Prostate gland (tissue), 2 donors: ENCODE measurements around the gene NPVF. TPM values are rescaled to one million over a fixed set of nuclear protein-coding genes. Genes with fewer than 3 reads are reported as not detected.
A peak's percentile ranks its signal among the peaks of the same experiment; 100 is the strongest.

Experiments used
- DNase-seq: peaks from one replicate; pipeline ENCODE4 v3.0.0-alpha.2; 2019; ENCODE audit warnings: low spot score
- H3K27ac ChIP-seq, 2 donors: fragments of 200-600 bp; sonication (generic); 2 replicates each; pipeline ENCODE4 v1.5.1; 2017 to 2019
- H3K27me3 ChIP-seq: fragments of 200-600 bp; sonication (generic); replicated peaks from 2 replicates; pipeline ENCODE4 v1.5.1; 2019; ENCODE audit not compliant: insufficient read depth
- H3K36me3 ChIP-seq, 2 donors: fragments of 200-600 bp; sonication (generic); 1 replicate in 1 of 2; 2 replicates in 1 of 2; pipeline versions ENCODE4 v1.5.1 to v1.8.1; 2017 to 2019
- H3K4me1 ChIP-seq: fragments of 200-600 bp; sonication (generic); replicated peaks from 2 replicates; pipeline ENCODE4 v1.5.1; 2019
- H3K4me3 ChIP-seq, 2 donors: fragments of 200-600 bp; sonication (generic); 2 replicates each; pipeline ENCODE4 v1.5.1; 2017 to 2019
- H3K9me3 ChIP-seq: fragments of 200-600 bp; sonication (generic); 2 replicates; pipeline ENCODE4 v1.5.1; 2017
- POLR2A ChIP-seq: fragments of 450-650 bp; IDR thresholded peaks from one replicate; pipeline ENCODE4 v1.6.1; 2016; ENCODE audit warnings: antibody characterized with exemption, mild to moderate bottlenecking
- POLR2AphosphoS5 ChIP-seq: sonication (generic); formaldehyde crosslinking; IDR thresholded peaks from one replicate; pipeline ENCODE4 v1.6.1; 2017; ENCODE audit warnings: antibody characterized with exemption
- WGBS: methylation state at CpG from one replicate; pipeline ENCODE4 v1.1.5; 2018; 5-methylcytosine and 5-hydroxymethylcytosine counted together
- intact Hi-C: fragments of 100-400 bp; cut with DNase I; formaldehyde crosslinking; loops from one replicate; pipeline ENCODE4 v1.14.2; 2022
- total RNA-seq, 2 donors: library from RNA; depleted of rRNA; stranded (reverse); fragments of >200 nt; gene quantifications; one replicate each; pipeline ENCODE4 v1.1.0, GENCODE V29; 2016
- TF ChIP-seq, protein P1 (sequence below), 4 experiments: fragments of 200-600 bp in 2 of 4; fragments of 450-650 bp in 2 of 4; sonication (generic) in 2 of 4; IDR thresholded peaks; 1 replicate in 3 of 4; 2 replicates in 1 of 4; pipeline ENCODE4 v1.5.1; 2016 to 2019; ENCODE audit warnings: antibody characterized with exemption in 4 of 4, mild to moderate bottlenecking in 2 of 4, moderate library complexity in 2 of 4

The NPVF gene
- total RNA-seq, 2 donors from 2014 or later = not detected

DNA sequence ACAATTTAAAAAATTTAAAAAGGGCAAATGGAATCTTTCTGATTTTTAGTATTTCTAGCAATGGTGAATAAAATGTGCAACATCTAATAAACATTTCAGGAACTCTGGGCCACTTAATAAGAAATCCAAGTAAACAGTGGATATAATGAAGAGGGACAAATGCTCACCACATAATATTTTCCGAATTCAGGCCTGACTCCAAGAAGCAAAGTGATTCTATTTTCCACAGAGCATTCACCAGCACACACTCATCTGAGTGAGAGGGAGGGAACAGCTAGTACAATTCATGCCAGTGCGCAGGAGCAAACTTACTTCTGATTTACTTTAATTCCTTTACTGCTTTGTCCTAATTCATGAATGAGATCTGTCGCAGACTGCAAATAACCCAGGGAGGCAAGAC lies 10.1 kb downstream of the NPVF start:
- Histone ChIP-seq H3K36me3 (no peaks in the 10 kb centered on the region), H3K4me3 (no peak overlapping the region), H3K4me1 (no peaks in the 10 kb centered on the region), H3K27me3 (no peaks in the 10 kb centered on the region), H3K27ac (no peak overlapping the region), H3K9me3 (no peaks in the 10 kb centered on the region)
- intact Hi-C loops = no loop called here
- no peak for DNase-seq
- TF ChIP-seq, protein P1, sequence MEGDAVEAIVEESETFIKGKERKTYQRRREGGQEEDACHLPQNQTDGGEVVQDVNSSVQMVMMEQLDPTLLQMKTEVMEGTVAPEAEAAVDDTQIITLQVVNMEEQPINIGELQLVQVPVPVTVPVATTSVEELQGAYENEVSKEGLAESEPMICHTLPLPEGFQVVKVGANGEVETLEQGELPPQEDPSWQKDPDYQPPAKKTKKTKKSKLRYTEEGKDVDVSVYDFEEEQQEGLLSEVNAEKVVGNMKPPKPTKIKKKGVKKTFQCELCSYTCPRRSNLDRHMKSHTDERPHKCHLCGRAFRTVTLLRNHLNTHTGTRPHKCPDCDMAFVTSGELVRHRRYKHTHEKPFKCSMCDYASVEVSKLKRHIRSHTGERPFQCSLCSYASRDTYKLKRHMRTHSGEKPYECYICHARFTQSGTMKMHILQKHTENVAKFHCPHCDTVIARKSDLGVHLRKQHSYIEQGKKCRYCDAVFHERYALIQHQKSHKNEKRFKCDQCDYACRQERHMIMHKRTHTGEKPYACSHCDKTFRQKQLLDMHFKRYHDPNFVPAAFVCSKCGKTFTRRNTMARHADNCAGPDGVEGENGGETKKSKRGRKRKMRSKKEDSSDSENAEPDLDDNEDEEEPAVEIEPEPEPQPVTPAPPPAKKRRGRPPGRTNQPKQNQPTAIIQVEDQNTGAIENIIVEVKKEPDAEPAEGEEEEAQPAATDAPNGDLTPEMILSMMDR (IDR thresholded peaks at IDR 0.05) = no peak
- TF ChIP-seq POLR2A (no peak), POLR2AphosphoS5 (no peak)
- WGBS = 82% methylated on average over 3 of the region's 3 CpGs

DNA sequence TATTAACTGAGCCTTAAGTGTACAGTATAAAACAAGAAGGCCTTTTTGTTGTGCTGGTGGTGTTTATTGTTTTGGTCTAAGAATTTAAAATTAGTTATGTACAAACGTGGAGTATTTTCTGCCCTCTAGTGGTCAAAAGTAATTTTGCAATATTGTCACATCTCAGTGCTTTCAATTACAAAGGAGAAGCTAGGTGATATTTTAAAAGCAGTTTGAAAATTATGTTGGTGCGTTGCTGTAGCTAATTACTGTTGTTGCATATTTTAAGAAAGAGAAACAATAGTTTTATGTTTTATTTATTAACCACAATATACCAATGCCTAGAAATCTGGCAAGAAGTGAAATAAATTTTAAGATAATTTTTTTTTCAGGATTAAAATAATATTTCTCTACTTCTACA lies 11.4 kb downstream of the NPVF start:
- Histone ChIP-seq H3K4me3 (no peak overlapping the region), H3K27ac (no peak overlapping the region), H3K27me3 (no peaks in the 10 kb centered on the region), H3K9me3 (no peaks in the 10 kb centered on the region), H3K36me3 (no peaks in the 10 kb centered on the region), H3K4me1 (no peaks in the 10 kb centered on the region)
- 2% methylated on average over 2 of the region's 2 CpGs for WGBS
- no peak for TF ChIP-seq POLR2A
- TF ChIP-seq POLR2AphosphoS5 = no peak
- TF ChIP-seq, protein P1 (IDR thresholded peaks at IDR 0.05) = peak; percentile 49 to 76 (median 62)
- intact Hi-C loops = no loop called here
- DNase-seq = no peak

DNA sequence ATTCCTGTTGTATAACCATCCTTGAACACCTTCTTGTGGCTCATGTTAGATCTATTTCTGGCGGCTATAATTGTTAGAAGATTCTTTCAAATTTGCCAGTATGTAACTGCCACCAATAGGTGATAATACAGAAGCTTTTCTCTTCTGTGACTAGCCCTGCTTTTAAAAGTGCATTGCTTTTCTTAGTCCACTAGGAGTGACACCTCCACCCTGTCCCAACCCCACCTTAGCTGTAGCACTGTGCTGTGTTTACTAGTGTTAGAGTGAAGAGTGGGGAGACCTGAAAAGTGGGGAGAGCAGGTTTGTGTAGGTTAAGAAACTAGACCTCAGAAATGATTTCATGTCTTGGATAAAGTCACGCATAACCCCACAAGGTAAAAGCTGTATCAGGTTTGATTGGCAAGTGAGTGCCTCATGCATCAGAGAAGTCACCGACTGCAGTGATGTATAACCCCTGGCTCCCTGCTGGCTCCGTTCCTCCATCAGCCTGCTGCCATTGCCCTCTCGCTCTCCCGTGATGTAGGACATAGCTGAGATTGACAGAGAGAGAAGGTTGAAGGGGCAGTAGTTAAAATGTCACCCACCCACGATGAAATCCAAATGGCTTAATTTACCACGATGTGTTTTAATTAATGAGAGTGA lies 12.5 kb downstream of the NPVF start:
- H3K4me1 ChIP-seq = no peaks in the 10 kb centered on the region
- H3K27me3 ChIP-seq = no peaks in the 10 kb centered on the region
- H3K27ac ChIP-seq = no peak overlapping the region
- no peaks in the 10 kb centered on the region for H3K36me3 ChIP-seq
- intact Hi-C loops = no loop called here
- DNase-seq = no peak
- TF ChIP-seq POLR2AphosphoS5 (no peak), POLR2A (no peak)
- TF ChIP-seq, protein P1 (IDR thresholded peaks at IDR 0.05) = no peak
- 63% methylated on average over 8 of the region's 8 CpGs for WGBS
- no peak overlapping the region for H3K4me3 ChIP-seq
- H3K9me3 ChIP-seq = no peaks in the 10 kb centered on the region

DNA sequence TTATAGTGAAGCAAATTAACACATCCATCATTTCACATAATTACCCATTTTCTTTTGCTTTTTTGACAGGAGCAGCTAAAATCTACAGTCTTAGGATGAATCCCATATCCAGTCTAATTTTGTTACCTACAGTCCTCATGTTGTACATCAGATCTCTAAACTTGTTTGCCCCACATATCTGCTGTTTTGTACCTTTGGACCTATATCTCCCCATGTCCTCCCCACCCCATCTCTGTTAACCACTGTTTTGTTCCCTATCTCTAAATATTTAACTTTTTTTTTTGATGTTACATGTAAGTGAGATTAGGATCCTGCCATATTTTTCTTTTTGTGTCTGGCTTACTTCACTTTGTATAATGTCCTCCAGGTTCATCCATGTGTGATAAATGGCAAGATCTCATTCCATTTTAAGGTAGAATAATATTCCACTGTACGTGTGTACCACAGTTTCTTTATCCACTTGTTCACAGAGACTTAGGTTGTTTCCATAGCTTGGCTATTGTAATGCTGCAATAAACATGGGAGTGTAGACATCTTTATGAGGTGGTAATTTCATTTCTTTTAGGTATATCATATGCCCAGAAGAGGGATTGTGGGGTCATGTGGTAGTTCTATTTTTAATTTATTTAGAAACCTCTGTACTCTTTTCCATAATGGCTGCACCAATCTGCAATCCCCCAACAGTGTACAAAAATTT lies 19.6 kb downstream of the NPVF start:
- H3K36me3 ChIP-seq = no peaks in the 10 kb centered on the region
- intact Hi-C loops = no loop called here
- H3K27me3 ChIP-seq = no peaks in the 10 kb centered on the region
- TF ChIP-seq POLR2AphosphoS5 (no peak), POLR2A (no peak)
- TF ChIP-seq, protein P1 (IDR thresholded peaks at IDR 0.05) = no peak
- WGBS = 62% methylated on average over 1 of the region's 1 CpG
- no peak for DNase-seq
- no peaks in the 10 kb centered on the region for H3K9me3 ChIP-seq
- H3K4me1 ChIP-seq = no peaks in the 10 kb centered on the region
- no peak overlapping the region for H3K4me3 ChIP-seq
- no peak overlapping the region for H3K27ac ChIP-seq

DNA sequence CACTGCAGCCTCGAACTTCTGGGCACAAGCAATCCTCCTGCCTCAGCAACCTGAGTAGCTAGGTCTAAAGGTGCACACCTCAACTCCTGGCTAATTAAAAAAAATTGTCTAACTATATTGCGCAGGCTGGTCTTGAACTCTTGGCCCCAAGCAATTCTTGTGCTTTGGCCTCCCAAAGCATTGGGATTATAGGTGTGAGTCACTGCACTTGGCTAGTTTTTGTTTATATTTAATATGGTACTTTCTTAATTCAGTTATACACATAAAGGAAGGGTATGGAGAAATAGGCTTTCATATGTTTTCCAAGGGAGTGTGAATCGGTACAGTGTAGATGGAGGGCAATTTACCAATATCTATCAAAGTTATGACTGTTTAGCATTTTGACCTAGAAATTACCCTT lies 20.4 kb downstream of the NPVF start:
- Histone ChIP-seq H3K27ac (no peak overlapping the region), H3K9me3 (no peaks in the 10 kb centered on the region), H3K4me3 (no peak overlapping the region), H3K27me3 (no peaks in the 10 kb centered on the region), H3K36me3 (no peaks in the 10 kb centered on the region), H3K4me1 (no peaks in the 10 kb centered on the region)
- WGBS = 87% methylated on average over 3 of the region's 3 CpGs
- DNase-seq = no peak
- TF ChIP-seq, protein P1 (IDR thresholded peaks at IDR 0.05) = no peak
- TF ChIP-seq POLR2AphosphoS5 (no peak), POLR2A (no peak)
- intact Hi-C loops = no loop called here
